RWPE2 (cell line): Measurements from ENCODE around the gene SECISBP2L.
A peak's percentile ranks its signal among the peaks of the same experiment; 100 is the strongest.

Experiments used
- ATAC-seq: fragments of 200-7000 bp; cut with Tn5 transposase; 3 replicates; pipeline ENCODE4 v1.9.1; 2021; ENCODE audit warnings: low read depth
- DNase-seq: peaks from one replicate; pipeline ENCODE4 v3.0.0-alpha.2; 2020; ENCODE audit warnings: low spot score
- H3K27ac ChIP-seq: fragments of 450-650 bp; 2 replicates; pipeline ENCODE4 v1.5.1; 2017; ENCODE audit warnings: mild to moderate bottlenecking; ENCODE audit not compliant: poor library complexity, severe bottlenecking
- H3K27me3 ChIP-seq: fragments of 250-450 bp; sonication (Bioruptor Pico); 2 replicates; pipeline ENCODE4 v1.5.1; 2021; ENCODE audit warnings: mild to moderate bottlenecking, moderate library complexity; ENCODE audit not compliant: insufficient read depth, poor library complexity, severe bottlenecking
- H3K36me3 ChIP-seq: fragments of 250-450 bp; sonication (Bioruptor Pico); 2 replicates; pipeline ENCODE4 v1.5.1; 2020; ENCODE audit warnings: low read depth, mild to moderate bottlenecking, moderate library complexity
- H3K4me1 ChIP-seq: fragments of 250-450 bp; sonication (Bioruptor Pico); 2 replicates; pipeline ENCODE4 v1.5.1; 2021; ENCODE audit warnings: mild to moderate bottlenecking, moderate library complexity; ENCODE audit not compliant: insufficient read depth, poor library complexity, severe bottlenecking
- H3K4me3 ChIP-seq: fragments of 250-450 bp; sonication (Bioruptor Pico); 2 replicates; pipeline ENCODE4 v1.5.1; 2021; ENCODE audit warnings: mild to moderate bottlenecking, moderate library complexity; ENCODE audit not compliant: severe bottlenecking
- H3K9me3 ChIP-seq: fragments of 250-450 bp; sonication (Bioruptor Pico); 2 replicates; pipeline ENCODE4 v1.5.1; 2021; ENCODE audit warnings: mild to moderate bottlenecking, moderate library complexity; ENCODE audit not compliant: severe bottlenecking
- CTCF ChIP-seq: fragments of 450-650 bp; IDR thresholded peaks from one replicate; pipeline ENCODE4 v1.5.1; 2017; ENCODE audit warnings: mild to moderate bottlenecking, moderate library complexity; ENCODE audit not compliant: poor library complexity, severe bottlenecking

Gene SECISBP2L

GRCh38 chr15:48939648-48940047, 106.6 kb downstream of the SECISBP2L start:
- ATAC-seq (peak; percentile 94), DNase-seq (no peak)
- Histone ChIP-seq H3K27me3 (no peaks in the 10 kb centered on the region), H3K36me3 (no peaks in the 10 kb centered on the region), H3K4me3 (no peak overlapping the region), H3K4me1 (peaks cover 11% of the 10 kb centered on the region), H3K9me3 (no peaks in the 10 kb centered on the region), H3K27ac (peak overlapping the region; percentile 22)
- no peak for TF ChIP-seq CTCF
